ENCODE results near the gene TGFB1.

DNA sequence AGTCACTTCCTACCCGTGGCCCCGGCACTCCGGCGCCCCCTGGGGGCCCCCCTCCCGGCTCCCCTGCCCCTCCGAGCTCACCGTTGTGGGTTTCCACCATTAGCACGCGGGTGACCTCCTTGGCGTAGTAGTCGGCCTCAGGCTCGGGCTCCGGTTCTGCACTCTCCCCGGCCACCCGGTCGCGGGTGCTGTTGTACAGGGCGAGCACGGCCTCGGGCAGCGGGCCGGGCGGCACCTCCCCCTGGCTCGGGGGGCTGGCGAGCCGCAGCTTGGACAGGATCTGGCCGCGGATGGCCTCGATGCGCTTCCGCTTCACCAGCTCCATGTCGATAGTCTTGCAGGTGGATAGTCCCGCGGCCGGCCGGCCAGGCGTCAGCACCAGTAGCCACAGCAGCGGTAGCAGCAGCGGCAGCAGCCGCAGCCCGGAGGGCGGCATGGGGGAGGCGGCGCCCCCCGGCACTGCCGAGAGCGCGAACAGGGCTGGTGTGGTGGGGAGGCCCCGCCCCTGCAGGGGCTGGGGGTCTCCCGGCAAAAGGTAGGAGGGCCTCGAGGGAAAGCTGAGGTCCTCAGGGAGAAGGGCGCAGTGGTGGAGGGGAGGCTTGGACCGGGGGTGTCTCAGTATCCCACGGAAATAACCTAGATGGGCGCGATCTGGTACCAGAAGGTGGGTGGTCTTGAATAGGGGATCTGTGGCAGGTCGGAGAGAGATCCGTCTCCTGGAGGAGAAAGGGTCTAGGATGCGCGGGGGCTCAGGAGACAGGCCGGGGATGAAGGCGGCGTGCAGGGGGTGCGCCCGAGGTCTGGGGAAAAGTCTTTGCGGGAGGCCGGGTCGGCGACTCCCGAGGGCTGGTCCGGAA lies 885 bp downstream of the TGFB1 start:
- TF ChIP-seq TAF1 (IDR thresholded peaks at IDR 0.05; ENCODE audit: borderline replicate concordance, low read depth, low read length): 0 out of 2 replicates have a peak, but pooled peaks have one; percentile 32
- TF ChIP-seq POLR2A (IDR thresholded peaks at IDR 0.05; ENCODE audit: low read depth, low read length): no peak
